Fibroblast of skin of abdomen (primary cell): Measurements from ENCODE around the gene GAGE12C. TPM values are rescaled to one million over a fixed set of nuclear protein-coding genes. Genes with fewer than 3 reads are reported as not detected.
"Not testable (repeated sequence)": the region's sequence is repeated elsewhere in the genome, so short reads cannot be mapped to it uniquely, and the experiment has no call there.

Experiments
- DNase-seq: peaks from one replicate; pipeline ENCODE4 v3.0.0-alpha.2; 2013
- polyA plus RNA-seq, 2 experiments: library from polyadenylated mRNA; unstranded; fragments of 120-200 nt; gene quantifications; one replicate each; pipeline ENCODE4 v1.2.1, GENCODE V29; 2013; ENCODE audit not compliant: insufficient read length in 2 of 2

The GAGE12C gene
- polyA plus RNA-seq (2013, experiment 1 of 2; ENCODE audit: insufficient read length), result not detected
- polyA plus RNA-seq (2013, experiment 2 of 2; ENCODE audit: insufficient read length), result not detected

GRCh38 chrX:49531877-49532276 lies at the start of gene GAGE12C:
TSS of gene GAGE12C (plus strand) at chrX:49532177. CDS start at chrX:49533332, 1,155 bp downstream.
- DNase-seq, result not testable (repeated sequence)

- DNase-seq, result not testable (repeated sequence)
Measured at GRCh38 chrX:49541433-49541832, 9.5 kb downstream of the GAGE12C start, which contains the start of gene GAGE12D. TSS of gene GAGE12D (plus strand) at chrX:49541733. CDS start at chrX:49542888, 1,155 bp downstream.

GRCh38 chrX:49550989-49551388 lies 19.0 kb downstream of the GAGE12C start, which contains the start of gene GAGE12E:
TSS of gene GAGE12E (plus strand) at chrX:49551289. CDS start at chrX:49552444, 1,155 bp downstream.
- not testable (repeated sequence) for DNase-seq

DNA sequence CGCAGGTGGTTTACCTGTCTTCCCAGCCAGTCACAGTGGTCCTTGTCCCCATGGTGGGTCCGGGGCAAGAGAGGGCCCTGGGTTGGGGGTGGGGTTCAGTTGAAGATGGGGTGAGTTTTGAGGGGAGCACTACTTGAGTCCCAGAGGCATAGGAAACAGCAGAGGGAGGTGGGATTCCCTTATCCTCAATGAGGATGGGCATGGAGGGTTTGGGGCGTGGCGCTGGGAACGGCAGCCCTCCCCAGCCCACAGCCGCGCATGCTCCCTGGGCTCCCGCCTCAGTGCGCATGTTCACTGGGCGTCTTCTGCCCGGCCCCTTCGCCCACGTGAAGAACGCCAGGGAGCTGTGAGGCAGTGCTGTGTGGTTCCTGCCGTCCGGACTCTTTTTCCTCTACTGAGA lies 28.6 kb downstream of the GAGE12C start, which contains the start of gene GAGE12F:
GAGE12F (plus strand) TSS at position 301 of the 400 bp plus-strand sequence. CDS start 1,155 bp downstream, outside the sequence.
- not testable (repeated sequence) for DNase-seq

DNA sequence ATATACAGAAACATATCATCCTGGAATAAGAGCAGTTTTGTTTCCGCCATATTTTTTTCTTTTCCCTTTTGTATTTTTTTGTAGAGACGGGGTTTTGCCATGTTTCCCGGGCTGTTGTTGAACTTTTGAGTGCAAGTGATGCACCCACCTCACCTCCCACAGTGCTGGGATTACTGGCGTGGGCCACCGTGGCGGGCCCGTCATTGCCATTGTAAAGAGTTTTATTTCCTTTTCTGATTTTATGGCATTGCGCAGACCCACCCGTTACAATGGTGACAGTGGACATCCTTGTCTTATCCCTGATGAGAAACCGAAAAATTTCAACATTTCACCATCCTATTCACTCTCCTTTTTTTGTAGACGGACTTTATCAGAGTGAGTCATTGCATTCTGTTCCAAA lies 36.8 kb downstream of the GAGE12C start:
- DNase-seq, result not testable (repeated sequence)

GRCh38 chrX:49569152-49569551 lies 37.2 kb downstream of the GAGE12C start:
- DNase-seq, result not testable (repeated sequence)

- DNase-seq, result not testable (repeated sequence)
Measured at GRCh38 chrX:49570100-49570499, 38.1 kb downstream of the GAGE12C start, which contains the start of gene GAGE12G. TSS of gene GAGE12G (plus strand) at chrX:49570400. CDS start at chrX:49571555, 1,155 bp downstream.

DNA sequence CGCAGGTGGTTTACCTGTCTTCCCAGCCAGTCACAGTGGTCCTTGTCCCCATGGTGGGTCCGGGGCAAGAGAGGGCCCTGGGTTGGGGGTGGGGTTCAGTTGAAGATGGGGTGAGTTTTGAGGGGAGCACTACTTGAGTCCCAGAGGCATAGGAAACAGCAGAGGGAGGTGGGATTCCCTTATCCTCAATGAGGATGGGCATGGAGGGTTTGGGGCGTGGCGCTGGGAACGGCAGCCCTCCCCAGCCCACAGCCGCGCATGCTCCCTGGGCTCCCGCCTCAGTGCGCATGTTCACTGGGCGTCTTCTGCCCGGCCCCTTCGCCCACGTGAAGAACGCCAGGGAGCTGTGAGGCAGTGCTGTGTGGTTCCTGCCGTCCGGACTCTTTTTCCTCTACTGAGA lies 47.7 kb downstream of the GAGE12C start, which contains the start of gene GAGE12H:
GAGE12H (plus strand) TSS at position 301 of the 400 bp plus-strand sequence. CDS start 1,155 bp downstream, outside the sequence.
- not testable (repeated sequence) for DNase-seq
